RKO (cell line): ENCODE data around the gene HLA-DPA1.

Source experiments
- DNase-seq: peaks from one replicate; pipeline ENCODE4 v3.0.0-alpha.2; 2016; ENCODE audit warnings: low spot score

Gene HLA-DPA1

DNA sequence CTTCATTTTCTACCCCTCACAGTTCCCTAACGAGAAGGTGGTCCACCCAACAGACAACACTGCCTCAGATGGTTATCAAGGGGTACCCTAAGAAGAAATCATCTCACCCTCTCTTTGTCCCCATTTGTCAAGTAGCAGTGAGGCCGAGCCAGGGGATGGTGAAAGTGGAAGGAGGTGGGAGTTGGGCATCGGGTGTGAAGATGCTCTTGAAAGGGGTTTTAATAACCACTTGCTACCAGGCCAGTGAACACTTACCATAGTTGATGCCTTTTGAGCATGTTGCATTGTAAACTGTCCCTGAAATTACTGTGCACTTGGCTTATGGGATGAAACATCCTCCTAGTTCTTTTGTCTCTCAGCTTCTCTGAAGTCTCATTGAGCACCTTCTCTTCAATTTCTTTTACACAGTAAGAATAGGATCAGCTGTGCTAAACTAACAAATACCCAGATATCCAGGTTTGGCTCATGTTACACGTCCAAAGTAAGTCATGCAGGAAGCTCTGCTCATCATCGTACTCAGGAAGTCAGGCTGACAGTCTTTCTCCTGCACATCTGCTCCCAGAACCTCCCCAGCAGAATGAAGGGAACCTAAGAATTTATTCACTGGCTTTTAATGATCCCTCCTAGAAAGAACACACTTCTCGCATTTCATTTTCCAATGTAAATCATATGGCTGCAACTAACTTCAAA, 15.6 kb upstream of the HLA-DPA1 start:
- DNase-seq: no peak

DNA sequence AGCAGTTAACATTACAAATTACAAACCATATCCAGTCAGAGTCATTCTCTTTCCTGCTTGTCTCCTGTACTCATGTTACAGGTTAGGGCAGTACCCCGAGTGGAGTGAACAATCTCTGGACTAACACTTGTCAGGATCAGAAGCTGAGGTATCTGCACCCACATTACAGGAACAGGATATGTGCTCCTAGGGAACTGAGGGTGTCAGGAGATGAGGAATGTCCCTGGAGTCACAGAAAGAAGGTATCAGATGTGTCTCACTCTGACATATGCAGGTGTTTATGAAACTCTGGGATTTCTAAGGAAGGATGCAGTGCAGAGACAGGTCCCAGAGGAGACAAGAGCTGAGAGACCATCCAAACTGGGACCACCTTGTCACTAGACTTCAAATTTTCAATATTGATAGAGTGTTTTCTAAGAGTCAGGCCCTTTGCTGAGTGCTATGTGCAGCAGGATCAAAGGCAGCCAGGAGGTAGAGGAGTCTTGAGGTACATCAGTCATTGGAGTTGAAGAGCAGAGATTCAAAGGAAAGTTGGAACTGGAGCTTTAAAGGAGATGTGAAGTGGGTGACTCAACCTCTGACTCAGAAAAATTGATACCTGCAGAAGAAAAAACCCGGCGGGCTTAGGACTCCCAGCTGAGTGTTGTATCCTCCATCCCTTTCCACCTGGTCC, 14.9 kb upstream of the HLA-DPA1 start:
- no peak for DNase-seq

DNA sequence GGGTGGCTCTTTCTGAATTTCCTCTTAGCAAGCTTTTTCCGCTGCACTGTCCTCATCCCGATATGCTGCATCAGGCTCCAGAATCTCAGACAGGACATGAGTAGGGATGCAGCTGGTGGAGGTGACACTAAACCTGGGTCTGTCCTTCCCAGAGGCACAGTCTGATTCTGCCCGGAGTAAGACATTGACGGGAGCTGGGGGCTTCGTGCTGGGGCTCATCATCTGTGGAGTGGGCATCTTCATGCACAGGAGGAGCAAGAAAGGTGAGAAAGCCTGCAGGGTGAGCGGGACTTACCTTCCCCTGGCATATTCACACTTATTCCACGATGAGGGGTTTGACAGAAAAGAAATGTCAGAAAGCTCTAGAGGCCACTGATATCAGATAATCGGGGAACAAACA, 12.2 kb upstream of the HLA-DPA1 start:
- no peak for DNase-seq

DNA sequence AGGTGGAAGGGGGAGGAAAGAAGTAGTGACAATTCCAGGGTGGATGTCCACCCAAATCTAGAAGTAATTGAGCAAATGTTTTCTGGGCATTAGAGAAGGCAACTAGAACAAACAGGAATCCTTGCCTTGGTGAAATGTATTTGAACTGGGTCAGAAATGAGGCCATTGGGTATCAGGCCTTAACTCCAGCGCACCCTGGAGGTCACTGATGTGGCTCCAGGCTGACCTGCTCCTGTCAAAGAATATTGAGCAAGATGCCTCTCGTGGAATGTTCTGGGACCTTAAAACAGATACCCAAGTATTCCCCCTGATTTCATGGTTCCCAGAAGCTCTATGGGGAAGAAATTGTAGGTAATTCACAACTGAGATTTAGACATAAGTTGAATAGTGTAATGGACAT, 9.3 kb upstream of the HLA-DPA1 start:
- peak; percentile 41 for DNase-seq

DNA sequence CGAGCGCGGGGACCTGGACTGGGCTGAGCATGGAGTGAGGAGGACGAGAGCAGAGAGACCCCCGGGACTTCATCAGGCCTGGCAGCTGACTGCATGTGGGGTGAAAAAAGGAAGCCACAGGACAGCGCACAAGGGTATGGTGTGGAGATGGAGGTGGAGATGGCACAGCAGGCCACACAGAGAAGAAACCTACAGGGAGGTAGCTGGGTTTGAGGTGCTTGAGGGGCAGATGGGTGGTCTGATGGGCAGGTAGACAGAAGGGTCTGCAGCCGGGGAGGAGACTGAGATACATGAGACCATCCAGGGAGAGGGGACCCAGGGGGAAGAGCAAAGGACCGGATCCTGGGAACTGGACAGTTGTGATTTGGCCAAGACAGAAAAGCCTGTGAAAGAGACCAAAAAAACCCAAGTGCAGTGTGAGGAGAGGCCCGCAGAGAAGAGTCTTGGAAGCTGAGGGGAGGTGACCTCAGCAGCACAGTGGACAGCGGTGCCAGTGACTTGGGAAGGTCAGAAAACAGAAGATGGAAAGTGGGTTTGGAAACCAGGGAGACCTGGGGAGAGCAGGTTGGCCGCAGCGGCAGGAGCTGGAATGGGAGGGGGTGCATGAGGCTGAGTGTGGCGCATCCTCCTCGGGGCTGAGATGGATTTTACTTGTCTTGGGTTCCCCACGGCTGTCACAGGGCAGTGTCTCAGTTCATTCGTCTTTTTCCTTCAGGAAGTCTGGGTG, 7.8 kb upstream of the HLA-DPA1 start:
- DNase-seq: no peak

DNA sequence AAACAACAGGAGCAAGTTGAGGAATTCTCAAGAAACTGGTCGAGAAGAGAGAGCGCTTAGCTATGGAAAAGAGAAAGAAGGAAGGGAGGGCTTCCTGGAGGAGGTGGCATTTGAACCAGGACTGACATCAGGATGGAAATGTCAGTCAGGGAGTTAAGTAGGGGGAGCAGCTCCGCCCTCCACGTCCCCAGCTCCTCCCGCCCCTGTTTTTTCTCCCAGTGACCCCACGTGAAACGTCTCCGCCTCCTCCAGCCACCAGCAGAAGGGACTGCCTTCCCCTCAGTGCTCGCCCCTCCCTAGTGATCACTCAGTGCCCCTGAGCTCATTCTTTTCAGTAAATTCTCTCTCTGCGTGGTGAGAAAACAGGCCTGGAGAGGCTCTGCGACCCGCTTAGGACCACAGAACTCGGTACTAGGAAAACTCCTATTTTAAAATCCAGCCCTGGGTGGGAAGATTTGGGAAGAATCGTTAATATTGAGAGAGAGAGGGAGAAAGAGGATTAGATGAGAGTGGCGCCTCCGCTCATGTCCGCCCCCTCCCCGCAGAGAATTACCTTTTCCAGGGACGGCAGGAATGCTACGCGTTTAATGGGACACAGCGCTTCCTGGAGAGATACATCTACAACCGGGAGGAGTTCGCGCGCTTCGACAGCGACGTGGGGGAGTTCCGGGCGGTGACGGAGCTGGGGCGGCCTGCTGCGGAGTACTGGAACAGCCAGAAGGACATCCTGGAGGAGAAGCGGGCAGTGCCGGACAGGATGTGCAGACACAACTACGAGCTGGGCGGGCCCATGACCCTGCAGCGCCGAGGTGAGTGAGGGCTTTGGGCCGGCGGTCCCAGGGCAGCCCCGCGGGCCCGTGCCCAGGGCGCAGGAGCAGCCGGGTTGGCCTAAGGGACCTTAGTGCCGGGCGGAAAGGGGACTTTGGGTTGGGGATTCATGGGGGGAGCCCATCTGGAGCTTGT, 7.0 kb upstream of the HLA-DPA1 start:
- no peak for DNase-seq

- no peak for DNase-seq
Measured at GRCh38 chr6:33079580-33079979, 6.1 kb upstream of the HLA-DPA1 start.

GRCh38 chr6:33078919-33079521, 5.6 kb upstream of the HLA-DPA1 start:
- DNase-seq: no peak

- DNase-seq: no peak
Measured at GRCh38 chr6:33078442-33078841, 5.0 kb upstream of the HLA-DPA1 start.

DNA sequence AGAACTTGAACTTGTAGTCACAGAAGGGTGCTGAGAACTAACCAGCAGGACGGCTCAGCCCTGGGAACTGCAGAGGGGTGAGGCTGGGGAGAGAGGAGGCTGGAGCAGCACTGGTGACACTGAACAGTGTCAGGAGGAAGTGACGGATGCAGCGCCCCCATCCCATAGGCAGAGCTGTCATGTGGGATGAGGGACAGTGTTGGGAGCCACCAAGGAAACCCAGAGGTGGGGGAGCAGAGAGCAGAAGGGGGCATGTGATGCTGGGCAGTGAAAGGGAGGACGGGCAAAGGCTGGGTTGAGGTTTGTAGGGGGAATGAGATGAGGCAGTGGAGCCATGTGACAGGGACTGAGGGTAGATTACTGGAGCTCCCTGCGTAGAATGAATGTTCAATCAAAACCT, 4.5 kb upstream of the HLA-DPA1 start:
- DNase-seq: no peak

DNA sequence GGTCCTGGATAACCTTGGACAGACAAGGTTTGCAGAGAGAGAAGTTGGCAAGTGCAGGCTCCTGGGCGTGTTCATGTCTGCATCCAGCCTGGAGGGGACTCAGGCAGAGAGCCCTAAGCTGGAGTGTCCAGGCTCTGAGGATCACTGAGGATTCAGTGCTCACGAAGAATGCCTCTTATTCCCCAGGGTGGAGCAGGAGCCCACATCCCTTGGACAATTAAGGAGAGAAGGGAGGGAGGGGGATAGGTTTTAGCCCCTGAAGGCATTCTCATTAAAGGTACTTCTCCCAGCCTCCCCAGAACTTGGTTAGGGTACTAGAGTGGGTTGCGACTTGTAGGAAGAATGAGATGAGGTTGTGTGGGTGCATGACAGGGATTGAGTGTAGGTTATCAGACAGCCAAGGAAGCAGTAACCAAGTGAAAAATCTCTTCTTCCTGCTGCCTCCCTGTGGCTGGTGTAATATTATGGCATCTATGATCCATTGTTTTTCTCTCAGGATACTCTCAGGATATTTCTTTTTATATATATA, 3.0 kb upstream of the HLA-DPA1 start:
- DNase-seq: no peak

DNA sequence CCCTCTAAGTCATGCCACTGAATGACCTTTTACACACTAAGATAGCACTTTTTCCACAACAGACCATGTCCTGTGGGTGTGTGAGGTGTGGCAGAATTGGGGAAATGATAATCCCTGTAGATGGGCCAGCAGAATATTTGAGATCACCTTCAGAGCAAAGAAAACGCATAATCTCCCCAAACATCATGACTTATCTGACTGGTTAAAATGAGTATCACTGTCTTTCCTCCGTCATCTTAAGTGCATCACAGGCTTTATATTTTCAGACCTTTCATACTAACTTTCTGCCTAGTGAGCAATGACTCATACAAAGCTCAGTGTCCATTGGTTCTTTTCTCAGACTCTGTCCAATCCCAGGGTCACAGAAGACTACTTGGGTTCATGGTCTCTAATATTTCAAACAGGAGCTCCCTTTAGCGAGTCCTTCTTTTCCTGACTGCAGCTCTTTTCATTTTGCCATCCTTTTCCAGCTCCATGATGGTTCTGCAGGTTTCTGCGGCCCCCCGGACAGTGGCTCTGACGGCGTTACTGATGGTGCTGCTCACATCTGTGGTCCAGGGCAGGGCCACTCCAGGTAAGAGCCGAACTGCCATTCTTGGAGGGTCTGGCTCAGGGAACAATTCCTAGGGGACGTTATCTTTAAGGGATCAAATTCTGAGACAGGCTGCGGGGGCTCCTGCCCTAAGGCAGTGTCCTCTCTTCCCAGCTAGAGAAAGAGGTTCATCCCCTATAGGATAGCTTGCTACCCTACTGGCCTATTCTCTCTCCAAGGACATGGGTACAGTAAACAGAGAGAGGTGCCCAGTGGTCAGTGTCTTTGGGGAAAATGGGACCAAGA, 2.3 kb upstream of the HLA-DPA1 start, which contains the start of gene HLA-DPB1:
Gene HLA-DPB1, plus strand, starts transcription at position 423 of the 838 bp plus-strand sequence. Its CDS starts 52 bp downstream, at position 475.
- peak; percentile 65 for DNase-seq

DNA sequence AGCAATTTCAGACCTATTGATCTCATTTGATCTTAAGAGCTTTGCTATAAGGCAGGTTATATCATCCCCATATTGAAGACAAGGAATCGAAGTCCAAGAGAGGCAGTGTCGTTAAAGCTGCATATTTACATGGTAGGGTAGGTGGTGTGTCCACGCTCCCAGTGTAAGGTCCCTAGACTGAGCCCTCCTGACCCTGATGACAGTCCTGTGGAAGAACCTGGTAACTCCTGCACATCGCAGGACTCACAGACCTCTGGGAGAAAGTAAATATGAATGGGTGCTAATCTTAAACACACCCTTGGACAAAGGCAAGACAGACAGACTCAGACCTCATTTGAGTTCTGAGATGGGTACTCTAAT, 1.7 kb upstream of the HLA-DPA1 start:
- DNase-seq: no peak

DNA sequence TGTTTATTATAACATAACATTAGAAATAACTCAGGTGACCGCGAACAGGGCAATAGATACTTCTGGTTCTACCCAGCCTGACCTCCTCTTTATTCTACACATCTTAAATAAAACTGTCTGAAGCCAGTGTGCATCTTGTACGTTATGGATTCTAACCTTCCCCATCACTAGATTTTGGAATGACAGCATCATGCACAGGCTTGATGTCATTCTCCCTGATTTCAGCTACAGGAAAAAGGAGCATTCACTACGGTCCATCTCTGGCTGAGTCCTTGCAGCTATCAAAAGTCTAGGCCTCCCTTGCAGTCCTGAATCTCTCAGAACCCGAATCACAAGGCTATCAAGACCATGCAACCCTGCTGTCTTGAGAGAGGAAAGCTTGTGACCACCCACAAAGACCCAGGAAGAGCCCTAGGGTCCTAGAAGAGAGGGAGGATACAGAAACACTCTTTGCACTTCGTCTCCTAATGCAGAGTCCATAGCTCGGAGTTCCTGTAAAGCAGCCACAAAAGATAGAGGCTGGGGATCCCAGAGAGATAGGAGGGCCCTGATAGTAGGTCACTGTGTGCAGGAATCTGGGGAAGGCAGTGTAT, 845 bp downstream of the HLA-DPA1 start:
- no peak for DNase-seq

GRCh38 chr6:33071569-33071968, 1.9 kb downstream of the HLA-DPA1 start:
- DNase-seq: no peak

DNA sequence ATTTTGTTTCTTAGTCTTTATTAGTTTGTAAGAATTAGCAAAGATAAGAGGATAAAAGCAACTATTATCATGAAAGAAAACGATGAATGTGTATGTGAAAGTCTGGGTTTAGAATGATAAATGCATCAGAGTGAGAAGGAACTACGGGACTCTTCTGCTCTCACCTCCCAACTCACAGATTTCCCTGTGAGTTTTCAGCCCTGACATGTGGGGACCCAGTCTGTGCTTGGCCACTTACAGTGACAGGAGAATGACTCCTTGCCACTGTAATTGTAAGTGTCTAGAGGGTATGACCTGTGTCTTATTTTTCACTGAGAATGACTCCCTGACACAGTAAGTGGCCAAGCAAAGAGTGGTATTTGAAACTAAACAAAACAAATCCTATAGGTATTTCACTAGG, 2.5 kb downstream of the HLA-DPA1 start:
- no peak for DNase-seq

DNA sequence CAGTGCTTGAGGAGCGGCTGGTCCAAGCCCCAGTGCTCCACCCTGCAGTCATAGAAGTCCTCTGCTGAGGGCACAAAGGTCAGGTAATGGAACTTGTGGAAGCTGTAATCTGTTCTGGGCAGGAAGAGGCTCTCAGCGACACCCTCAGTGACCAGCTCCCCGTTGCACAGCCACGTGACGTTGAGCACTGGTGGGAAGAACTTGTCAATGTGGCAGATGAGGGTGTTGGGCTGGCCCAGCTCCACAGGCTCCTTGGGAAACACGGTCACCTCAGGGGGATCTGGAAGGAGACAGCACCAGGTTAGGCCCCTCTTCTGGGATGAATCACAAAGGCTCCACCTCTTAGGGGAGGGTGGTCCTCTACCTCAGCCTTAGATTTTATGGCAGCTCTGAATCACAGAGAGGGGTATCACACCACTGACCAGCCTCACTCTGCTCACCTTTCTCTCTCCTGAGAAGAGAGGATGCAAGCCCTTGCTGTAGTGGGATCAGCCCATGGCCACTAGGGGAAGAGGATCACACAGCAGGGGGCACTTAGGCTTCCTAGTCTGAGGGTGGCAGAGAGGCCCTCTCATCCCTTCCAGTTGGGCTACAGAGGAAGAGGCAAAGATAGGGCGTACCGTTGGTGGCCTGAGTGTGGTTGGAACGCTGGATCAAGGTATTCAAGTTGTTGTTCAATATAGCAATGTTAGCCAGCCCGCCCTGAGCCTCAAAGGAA, 4.3 kb downstream of the HLA-DPA1 start:
- no peak for DNase-seq

DNA sequence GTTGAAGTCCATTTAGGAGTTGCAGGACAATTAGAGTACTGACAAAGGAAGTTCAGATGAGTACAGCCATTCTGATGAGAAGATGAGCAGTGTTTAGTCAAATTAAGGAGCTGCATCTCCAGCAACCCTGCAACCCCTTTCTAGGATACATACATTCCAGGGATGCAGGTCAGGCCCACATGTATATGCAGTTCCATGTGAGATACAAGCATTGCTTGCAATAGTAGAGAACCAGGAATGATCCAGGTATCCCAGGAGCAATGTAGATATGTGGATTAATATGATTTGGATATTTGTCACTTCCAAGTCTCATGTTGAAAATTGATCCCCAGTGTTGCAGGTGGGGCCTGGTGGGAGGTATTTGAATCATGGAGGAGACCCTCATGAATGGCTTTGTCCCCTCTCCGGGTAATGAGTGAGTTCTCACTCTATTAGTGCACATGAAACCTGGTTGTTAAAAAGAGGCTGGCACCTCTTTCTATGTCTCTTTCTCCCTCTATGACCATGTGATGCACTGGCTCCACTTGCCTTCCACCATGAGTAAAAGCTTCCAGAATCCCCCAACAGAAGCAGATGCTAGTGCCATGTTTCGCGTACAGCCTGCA, 6.4 kb downstream of the HLA-DPA1 start:
- DNase-seq: no peak

DNA sequence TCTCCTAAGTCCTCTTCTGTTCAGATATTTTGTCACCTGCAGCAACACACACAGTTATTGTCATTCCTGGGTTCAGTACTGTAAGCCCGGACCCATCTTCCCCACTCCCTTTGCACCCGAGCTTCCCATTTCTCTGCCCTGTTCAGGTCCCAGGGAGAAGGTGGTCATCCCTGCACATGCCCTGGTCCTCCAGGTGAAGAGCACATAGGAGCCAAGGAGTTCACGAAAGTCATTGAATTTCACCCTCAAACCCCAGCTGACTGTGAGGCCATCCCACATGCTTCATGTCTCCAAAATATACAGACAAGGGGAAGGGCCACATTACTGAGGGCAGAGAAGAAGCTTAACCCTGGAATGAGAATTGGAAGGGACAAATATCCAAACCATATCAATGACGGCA, 8.1 kb downstream of the HLA-DPA1 start:
- no peak for DNase-seq
